Neutrophil (primary cell): Measurements from ENCODE around the gene EMILIN1.
A peak's percentile ranks its signal among the peaks of the same experiment; 100 is the strongest.

Experiments used
- H3K27ac ChIP-seq: fragments of 200-600 bp; sonication (generic); 2 replicates; pipeline ENCODE4 v1.5.1; 2016; ENCODE audit warnings: mild to moderate bottlenecking, moderate library complexity
- H3K27me3 ChIP-seq: fragments of 200-600 bp; sonication (generic); 2 replicates; pipeline ENCODE4 v1.6.0; 2016; ENCODE audit warnings: mild to moderate bottlenecking
- H3K36me3 ChIP-seq: fragments of 200-600 bp; sonication (generic); 2 replicates; pipeline ENCODE4 v1.5.1; 2017
- H3K4me1 ChIP-seq, 2 experiments: fragments of 200-600 bp in 1 of 2; sonication (generic) in 1 of 2; 1 replicate in 1 of 2; 2 replicates in 1 of 2; pipeline versions ENCODE4 v1.5.1 to v1.6.1; 2013 to 2016; ENCODE audit warnings: low read depth in 1 of 2, low read length in 1 of 2, mild to moderate bottlenecking in 1 of 2, moderate library complexity in 1 of 2; ENCODE audit not compliant: control insufficient read depth in 1 of 2, insufficient read depth in 1 of 2
- H3K4me3 ChIP-seq, 2 experiments: fragments of 200-600 bp in 1 of 2; sonication (generic) in 1 of 2; 1 replicate in 1 of 2; 2 replicates in 1 of 2; pipeline ENCODE4 v1.5.1; 2013 to 2016; ENCODE audit warnings: low read depth in 1 of 2, low read length in 1 of 2, mild to moderate bottlenecking in 1 of 2, moderate library complexity in 1 of 2
- H3K9me3 ChIP-seq: fragments of 200-600 bp; sonication (generic); 2 replicates; pipeline ENCODE4 v1.5.1; 2016
- CTCF ChIP-seq: fragments of 200-600 bp; sonication (generic); IDR thresholded peaks from 2 replicates; pipeline ENCODE4 v1.5.1; 2016; ENCODE audit warnings: antibody characterized with exemption

EMILIN1 gene

GRCh38 chr2:27082773-27083409 lies 4.5 kb downstream of the EMILIN1 start:
- peaks cover 17% of the 10 kb centered on the region for H3K27me3 ChIP-seq
- H3K27ac ChIP-seq, result peak overlapping the region; percentile 78
- no peaks in the 10 kb centered on the region for H3K9me3 ChIP-seq
- H3K36me3 ChIP-seq, result no peaks in the 10 kb centered on the region
- H3K4me1 ChIP-seq, result peaks cover 68 to 71% of the 10 kb centered on the region in 2 experiments
- no peak for TF ChIP-seq CTCF
- H3K4me3 ChIP-seq, result no peak overlapping the region

- no peaks in the 10 kb centered on the region for H3K36me3 ChIP-seq
- H3K4me1 ChIP-seq, result peaks cover 64 to 65% of the 10 kb centered on the region in 2 experiments
- H3K27me3 ChIP-seq, result peaks cover 9% of the 10 kb centered on the region
- no peak overlapping the region for H3K27ac ChIP-seq
- TF ChIP-seq CTCF, result no peak
- H3K4me3 ChIP-seq, result no peak overlapping the region
- no peaks in the 10 kb centered on the region for H3K9me3 ChIP-seq
These were observed 5.2 kb downstream of the EMILIN1 start for GRCh38 chr2:27083410-27084296.

- H3K36me3 ChIP-seq, result no peaks in the 10 kb centered on the region
- TF ChIP-seq CTCF, result no peak
- H3K9me3 ChIP-seq, result no peaks in the 10 kb centered on the region
- no peak overlapping the region for H3K27ac ChIP-seq
- H3K27me3 ChIP-seq, result peaks cover under 1% of the 10 kb centered on the region
- peaks cover 56 to 57% of the 10 kb centered on the region in 2 experiments for H3K4me1 ChIP-seq
- no peak overlapping the region for H3K4me3 ChIP-seq
These were observed 6.1 kb downstream of the EMILIN1 start for GRCh38 chr2:27084297-27085061.

GRCh38 chr2:27085062-27085672 lies 6.8 kb downstream of the EMILIN1 start:
- H3K27ac ChIP-seq, result peak overlapping the region; percentile 82
- H3K36me3 ChIP-seq, result no peaks in the 10 kb centered on the region
- TF ChIP-seq CTCF, result no peak
- H3K4me1 ChIP-seq, result peaks cover 49 to 55% of the 10 kb centered on the region in 2 experiments
- H3K27me3 ChIP-seq, result no peaks in the 10 kb centered on the region
- H3K4me3 ChIP-seq, result peak overlapping the region; percentile 77 to 87
- H3K9me3 ChIP-seq, result no peaks in the 10 kb centered on the region

- no peak for TF ChIP-seq CTCF
- peak overlapping the region; percentile 82 for H3K27ac ChIP-seq
- H3K4me1 ChIP-seq, result peaks cover 44 to 50% of the 10 kb centered on the region in 2 experiments
These were observed 7.3 kb downstream of the EMILIN1 start for GRCh38 chr2:27085673-27086089.

More at GRCh38 chr2:27085673-27086089, 7.3 kb downstream of the EMILIN1 start:
- H3K27me3 ChIP-seq, result no peaks in the 10 kb centered on the region
- no peaks in the 10 kb centered on the region for H3K9me3 ChIP-seq
- no peaks in the 10 kb centered on the region for H3K36me3 ChIP-seq
- H3K4me3 ChIP-seq, result peak overlapping the region; percentile 77 to 87
